Measurements from ENCODE around the gene MDFI. TPM values are rescaled to one million over a fixed set of nuclear protein-coding genes. Genes with fewer than 3 reads are reported as not detected.

MDFI gene
- polyA plus RNA-seq, 1 experiment, result not detected

GRCh38 chr6:41692080-41692675 is 53.9 kb downstream of the MDFI start:
- TF ChIP-seq, protein P1, sequence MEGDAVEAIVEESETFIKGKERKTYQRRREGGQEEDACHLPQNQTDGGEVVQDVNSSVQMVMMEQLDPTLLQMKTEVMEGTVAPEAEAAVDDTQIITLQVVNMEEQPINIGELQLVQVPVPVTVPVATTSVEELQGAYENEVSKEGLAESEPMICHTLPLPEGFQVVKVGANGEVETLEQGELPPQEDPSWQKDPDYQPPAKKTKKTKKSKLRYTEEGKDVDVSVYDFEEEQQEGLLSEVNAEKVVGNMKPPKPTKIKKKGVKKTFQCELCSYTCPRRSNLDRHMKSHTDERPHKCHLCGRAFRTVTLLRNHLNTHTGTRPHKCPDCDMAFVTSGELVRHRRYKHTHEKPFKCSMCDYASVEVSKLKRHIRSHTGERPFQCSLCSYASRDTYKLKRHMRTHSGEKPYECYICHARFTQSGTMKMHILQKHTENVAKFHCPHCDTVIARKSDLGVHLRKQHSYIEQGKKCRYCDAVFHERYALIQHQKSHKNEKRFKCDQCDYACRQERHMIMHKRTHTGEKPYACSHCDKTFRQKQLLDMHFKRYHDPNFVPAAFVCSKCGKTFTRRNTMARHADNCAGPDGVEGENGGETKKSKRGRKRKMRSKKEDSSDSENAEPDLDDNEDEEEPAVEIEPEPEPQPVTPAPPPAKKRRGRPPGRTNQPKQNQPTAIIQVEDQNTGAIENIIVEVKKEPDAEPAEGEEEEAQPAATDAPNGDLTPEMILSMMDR (IDR thresholded peaks at IDR 0.05; ENCODE audit: insufficient read depth, low read depth, low read length), result no peak
- H3K36me3 ChIP-seq (ENCODE audit: control insufficient read depth, insufficient read depth, low read length), result peaks cover 12% of the 10 kb centered on the region
- DNase-seq (ENCODE audit: low read depth), result no peak
- POLR2A ChIA-PET, result no interaction called here
- no peak overlapping the region for H3K4me3 ChIP-seq (ENCODE audit: low read depth, low read length)
- no peaks in the 10 kb centered on the region for H3K27me3 ChIP-seq (ENCODE audit: control insufficient read depth, insufficient read depth, low read length)
- CTCF ChIA-PET, result interaction anchor here (0.6 to 11.5 kb wide), 4 partner anchors 9 to 321 kb away, joined by 3 to 211 read pairs (median 9); no protein-coding TSS in a partner anchor

DNA sequence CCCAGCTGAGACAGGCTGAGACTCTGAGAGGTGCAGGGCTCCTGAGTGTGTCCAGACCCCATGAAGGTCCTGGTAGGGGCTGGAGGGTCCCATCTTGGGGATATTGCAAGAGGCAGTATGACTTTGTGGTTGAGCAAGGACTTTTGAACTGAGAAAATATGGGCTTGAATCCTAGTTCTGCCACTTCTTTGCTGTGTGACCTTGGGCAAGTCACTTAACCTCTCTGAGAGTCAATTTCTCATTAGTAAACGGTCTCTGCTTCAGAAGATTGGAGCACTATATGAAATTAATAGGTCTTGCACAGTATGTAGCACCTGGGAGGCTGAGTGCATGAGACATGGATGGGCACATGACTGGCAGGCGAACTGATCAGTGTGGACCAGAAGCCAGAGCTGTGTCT is 54.5 kb downstream of the MDFI start:
- no peak for DNase-seq (ENCODE audit: low read depth)
- Histone ChIP-seq H3K4me3 (ENCODE audit: low read depth, low read length) (no peak overlapping the region), H3K27me3 (ENCODE audit: control insufficient read depth, insufficient read depth, low read length) (no peaks in the 10 kb centered on the region), H3K36me3 (ENCODE audit: control insufficient read depth, insufficient read depth, low read length) (peaks cover 9% of the 10 kb centered on the region)
- ChIA-PET POLR2A (no interaction called here), CTCF (interaction anchor here (0.6 to 11.5 kb wide), 7 partner anchors 9 to 322 kb away, joined by 3 to 211 read pairs (median 7); no protein-coding TSS in a partner anchor)
- TF ChIP-seq, protein P1 (IDR thresholded peaks at IDR 0.05; ENCODE audit: insufficient read depth, low read depth, low read length), result no peak

- ChIA-PET CTCF (interaction anchor here (0.8 to 11.5 kb wide), 5 partner anchors 10 to 323 kb away, joined by 3 to 211 read pairs (median 11); no protein-coding TSS in a partner anchor), POLR2A (no interaction called here)
- H3K4me3 ChIP-seq (ENCODE audit: low read depth, low read length), result no peak overlapping the region
- H3K27me3 ChIP-seq (ENCODE audit: control insufficient read depth, insufficient read depth, low read length), result no peaks in the 10 kb centered on the region
- DNase-seq (ENCODE audit: low read depth), result no peak
- TF ChIP-seq, protein P1 (IDR thresholded peaks at IDR 0.05; ENCODE audit: insufficient read depth, low read depth, low read length), result no peak
- peaks cover 6% of the 10 kb centered on the region for H3K36me3 ChIP-seq (ENCODE audit: control insufficient read depth, insufficient read depth, low read length)
These were observed 55.3 kb downstream of the MDFI start for GRCh38 chr6:41693281-41694240.

- H3K4me3 ChIP-seq (ENCODE audit: low read depth, low read length), result no peak overlapping the region
- TF ChIP-seq, protein P1 (IDR thresholded peaks at IDR 0.05; ENCODE audit: insufficient read depth, low read depth, low read length), result no peak
- DNase-seq (ENCODE audit: low read depth), result no peak
- POLR2A ChIA-PET, result no interaction called here
- peaks cover 2% of the 10 kb centered on the region; the same call in 1 of the 2 replicates for H3K36me3 ChIP-seq (ENCODE audit: control insufficient read depth, insufficient read depth, low read length)
- CTCF ChIA-PET, result interaction anchor here (0.5 to 4.7 kb wide), 7 partner anchors 11 to 326 kb away, joined by 3 to 26 read pairs (median 5); no protein-coding TSS in a partner anchor
- H3K27me3 ChIP-seq (ENCODE audit: control insufficient read depth, insufficient read depth, low read length), result no peaks in the 10 kb centered on the region
These were observed 56.7 kb downstream of the MDFI start for GRCh38 chr6:41694815-41695526.
